HFF-Myc (cell line): Measurements from ENCODE around the gene RABEP2.

Experiments used
- DNase-seq: peaks from one replicate; pipeline ENCODE4 v3.0.0-alpha.2; 2011; ENCODE audit warnings: low read depth; ENCODE audit errors: extremely low read depth
- H3K4me3 ChIP-seq: replicated peaks from 2 replicates; pipeline ENCODE4 v1.5.1; 2011; ENCODE audit warnings: low read depth, mild to moderate bottlenecking, control low read depth, low read length
- TF ChIP-seq, protein P1 (sequence below): IDR thresholded peaks from 2 replicates; pipeline ENCODE4 v1.5.1; 2012; ENCODE audit warnings: mild to moderate bottlenecking, low read depth, low read length, control low read depth; ENCODE audit errors: missing control alignments

The RABEP2 gene

GRCh38 chr16:28924399-28924761, 658 bp downstream of the RABEP2 start:
- no peak for DNase-seq
- TF ChIP-seq, protein P1, sequence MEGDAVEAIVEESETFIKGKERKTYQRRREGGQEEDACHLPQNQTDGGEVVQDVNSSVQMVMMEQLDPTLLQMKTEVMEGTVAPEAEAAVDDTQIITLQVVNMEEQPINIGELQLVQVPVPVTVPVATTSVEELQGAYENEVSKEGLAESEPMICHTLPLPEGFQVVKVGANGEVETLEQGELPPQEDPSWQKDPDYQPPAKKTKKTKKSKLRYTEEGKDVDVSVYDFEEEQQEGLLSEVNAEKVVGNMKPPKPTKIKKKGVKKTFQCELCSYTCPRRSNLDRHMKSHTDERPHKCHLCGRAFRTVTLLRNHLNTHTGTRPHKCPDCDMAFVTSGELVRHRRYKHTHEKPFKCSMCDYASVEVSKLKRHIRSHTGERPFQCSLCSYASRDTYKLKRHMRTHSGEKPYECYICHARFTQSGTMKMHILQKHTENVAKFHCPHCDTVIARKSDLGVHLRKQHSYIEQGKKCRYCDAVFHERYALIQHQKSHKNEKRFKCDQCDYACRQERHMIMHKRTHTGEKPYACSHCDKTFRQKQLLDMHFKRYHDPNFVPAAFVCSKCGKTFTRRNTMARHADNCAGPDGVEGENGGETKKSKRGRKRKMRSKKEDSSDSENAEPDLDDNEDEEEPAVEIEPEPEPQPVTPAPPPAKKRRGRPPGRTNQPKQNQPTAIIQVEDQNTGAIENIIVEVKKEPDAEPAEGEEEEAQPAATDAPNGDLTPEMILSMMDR, result no peak
- H3K4me3 ChIP-seq, result peak overlapping the region; percentile 72

DNA sequence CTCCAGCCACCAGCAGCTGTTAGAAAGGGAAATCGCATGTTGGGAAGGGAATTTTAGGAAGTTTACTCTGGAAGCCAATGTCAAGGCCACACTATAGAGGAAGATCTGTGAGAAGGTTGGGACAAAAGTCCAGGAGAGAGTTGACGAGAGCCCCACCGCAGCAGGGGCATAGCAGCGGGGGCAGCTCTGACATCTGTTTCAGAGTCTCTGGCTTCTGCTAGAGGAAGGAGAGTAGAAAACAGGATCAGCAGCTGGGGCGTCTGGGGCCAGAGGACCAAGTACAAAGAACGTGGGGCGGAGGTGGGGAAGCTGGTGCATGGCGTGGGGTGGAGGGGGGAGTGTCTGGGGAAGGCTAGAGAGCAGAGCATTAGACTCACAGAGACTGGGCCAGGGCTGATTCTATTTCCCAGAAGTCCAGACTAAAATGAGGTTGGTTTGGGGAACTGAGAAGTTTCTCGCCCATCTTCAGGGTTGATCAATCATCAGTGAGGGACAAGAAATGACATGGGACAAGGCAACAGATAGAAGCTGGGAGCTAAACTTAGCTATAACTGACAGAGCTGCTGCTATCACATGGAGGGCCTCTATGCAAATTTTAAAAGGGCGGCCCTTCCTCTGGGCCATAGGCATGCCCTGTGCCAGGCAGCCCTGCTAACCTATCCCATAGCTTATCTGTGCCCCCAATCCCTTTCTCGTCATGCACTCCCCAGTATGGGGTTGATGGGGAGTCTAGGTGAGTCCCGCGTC, 1.2 kb downstream of the RABEP2 start:
- TF ChIP-seq, protein P1, result no peak
- DNase-seq, result no peak
- peak overlapping the region; percentile 72 for H3K4me3 ChIP-seq

GRCh38 chr16:28923231-28923587, 1.8 kb downstream of the RABEP2 start:
- H3K4me3 ChIP-seq, result no peak overlapping the region
- no peak for DNase-seq
- TF ChIP-seq, protein P1, result no peak

DNA sequence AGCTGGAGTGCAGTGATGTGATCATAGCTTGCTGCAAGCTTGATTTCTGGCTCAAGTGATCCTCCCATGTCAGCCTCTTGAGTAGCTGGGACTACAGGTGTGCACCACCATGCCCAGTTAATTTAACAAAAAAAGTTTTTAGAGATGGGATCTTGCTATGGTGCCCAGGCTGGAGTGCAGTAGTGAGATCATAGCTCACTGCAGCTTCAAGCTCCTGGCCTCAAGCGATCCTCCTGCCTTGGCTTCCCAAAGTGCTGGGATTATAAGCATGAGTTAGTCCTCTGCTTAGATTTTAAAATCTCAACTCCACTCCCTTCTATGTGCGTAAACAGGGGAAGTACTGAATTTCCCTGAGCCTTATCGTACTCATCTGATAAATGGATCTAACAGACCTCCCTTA, 6.3 kb downstream of the RABEP2 start:
- TF ChIP-seq, protein P1, result no peak
- no peak overlapping the region for H3K4me3 ChIP-seq
- no peak for DNase-seq

DNA sequence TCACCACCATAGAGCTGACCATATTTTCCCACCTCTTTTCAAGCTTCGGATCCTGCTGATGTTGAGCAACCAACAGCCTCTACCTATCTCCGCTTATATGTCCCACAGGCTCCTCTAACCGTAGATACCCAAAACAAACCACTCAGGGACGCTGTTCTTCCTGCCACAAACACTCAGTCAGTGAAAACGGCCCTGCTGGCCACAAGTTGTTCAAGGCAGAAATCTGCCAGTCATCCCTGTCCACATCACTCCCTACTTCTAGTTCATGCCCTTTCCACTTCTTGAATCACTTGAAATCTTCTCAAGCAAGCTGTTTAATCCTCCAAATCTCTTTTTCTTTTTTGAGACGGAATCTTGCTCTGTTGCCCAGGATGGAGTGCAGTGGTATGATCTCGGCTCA, 7.9 kb downstream of the RABEP2 start:
- H3K4me3 ChIP-seq, result no peak overlapping the region
- TF ChIP-seq, protein P1, result no peak
- DNase-seq, result no peak

- TF ChIP-seq, protein P1, result no peak
- no peak overlapping the region for H3K4me3 ChIP-seq
- peak; percentile 35 for DNase-seq
These were observed 9.9 kb downstream of the RABEP2 start for GRCh38 chr16:28915181-28915580.
